Caco-2 (cell line): Measurements from ENCODE around the gene MIA2. TPM values are rescaled to one million over a fixed set of nuclear protein-coding genes. Genes with fewer than 3 reads are reported as not detected.
A peak's percentile ranks its signal among the peaks of the same experiment; 100 is the strongest.

Experiments used
- BruUV-seq: library from RNA; stranded (reverse); fragments of 400-500 nt; replicated peaks from 2 replicates; lab custom pipeline; 2021; lab: Mats Ljungman, UMichigan
- CTCF ChIA-PET: fragments of 300-600 bp; sonication (Branson Sonifier 250); formaldehyde crosslinking; loops from one replicate; lab custom pipeline; 2022; ENCODE audit warnings: antibody characterized with exemption; lab: Charles Lee
- POLR2A ChIA-PET: fragments of 300-600 bp; sonication (Branson Sonifier 250); formaldehyde crosslinking; loops from one replicate; lab custom pipeline; 2022; ENCODE audit warnings: antibody characterized with exemption; lab: Charles Lee
- DNase-seq, 2 experiments: peaks; one replicate each; pipeline versions ENCODE4 v3.0.0 to v3.0.0-alpha.2; 2020 to 2022
- H3K27me3 ChIP-seq: replicated peaks from 2 replicates; pipeline ENCODE4 v1.6.0; 2011; ENCODE audit warnings: low read length; ENCODE audit not compliant: control insufficient read depth, insufficient read depth
- H3K36me3 ChIP-seq: 2 replicates; pipeline ENCODE4 v1.5.1; 2011; ENCODE audit warnings: low read length; ENCODE audit not compliant: control insufficient read depth, insufficient read depth
- H3K4me1 ChIP-seq: fragments of 250-450 bp; sonication (Bioruptor Pico); 2 replicates; pipeline ENCODE4 v1.5.1; 2020; ENCODE audit warnings: mild to moderate bottlenecking
- H3K4me3 ChIP-seq: 2 replicates; pipeline ENCODE4 v1.5.1; 2011; ENCODE audit warnings: low read depth, mild to moderate bottlenecking, control low read depth, low read length
- H3K9me3 ChIP-seq: fragments of 250-450 bp; sonication (Bioruptor Pico); 2 replicates; pipeline ENCODE4 v1.5.1; 2020; ENCODE audit warnings: mild to moderate bottlenecking, moderate library complexity
- H3K27ac Mint-ChIP-seq: one replicate; pipeline ENCODE4 v1.8.0; 2022; ENCODE audit warnings: mixed read lengths; ENCODE audit not compliant: unreplicated experiment
- H3K27me3 Mint-ChIP-seq: one replicate; pipeline ENCODE4 v1.8.0; 2022; ENCODE audit warnings: mixed read lengths; ENCODE audit not compliant: insufficient read depth, unreplicated experiment
- H3K36me3 Mint-ChIP-seq: one replicate; pipeline ENCODE4 v1.8.0; 2022; ENCODE audit warnings: mild to moderate bottlenecking, mixed read lengths; ENCODE audit not compliant: insufficient read depth, unreplicated experiment
- H3K4me1 Mint-ChIP-seq: one replicate; pipeline ENCODE4 v1.8.0; 2022; ENCODE audit warnings: low read depth, mixed read lengths; ENCODE audit not compliant: unreplicated experiment
- H3K4me3 Mint-ChIP-seq: one replicate; pipeline ENCODE4 v1.8.0; 2022; ENCODE audit warnings: mild to moderate bottlenecking, moderate library complexity, mixed read lengths; ENCODE audit not compliant: unreplicated experiment
- H3K9me3 Mint-ChIP-seq: one replicate; pipeline ENCODE4 v1.8.0; 2022; ENCODE audit warnings: mixed read lengths; ENCODE audit not compliant: unreplicated experiment
- CTCF ChIP-seq, 2 experiments: fragments of 200-600 bp in 1 of 2; IDR thresholded peaks; 1 replicate in 1 of 2; 2 replicates in 1 of 2; pipeline versions ENCODE4 v1.5.1 to v1.8.0; 2011 to 2022; ENCODE audit warnings: antibody characterized with exemption in 1 of 2, control low read depth in 1 of 2, inconsistent platforms in 1 of 2, low read depth in 1 of 2, low read length in 1 of 2, mild to moderate bottlenecking in 1 of 2, moderate library complexity in 1 of 2; ENCODE audit not compliant: insufficient read depth in 1 of 2, severe bottlenecking in 1 of 2, unreplicated experiment in 1 of 2
- intact Hi-C: fragments of 100-400 bp; cut with micrococcal nuclease; formaldehyde crosslinking; loops from one replicate; pipeline ENCODE4 v1.10.0; 2022; ENCODE audit not compliant: unreplicated experiment
- total RNA-seq: library from RNA; stranded (reverse); gene quantifications from 2 replicates; pipeline ENCODE4 v1.2.3, GENCODE V29; 2022

MIA2 gene
- total RNA-seq, 1 experiment from 2014 or later = 71.5 TPM

GRCh38 chr14:39428118-39428517 lies 194.4 kb downstream of the MIA2 start:
- peaks cover 24% of the 10 kb centered on the region for H3K4me1 Mint-ChIP-seq
- Histone ChIP-seq H3K9me3 (no peaks in the 10 kb centered on the region), H3K4me3 (no peak overlapping the region), H3K27me3 (no peaks in the 10 kb centered on the region), H3K36me3 (no peaks in the 10 kb centered on the region; the same call in 1 of the 2 replicates), H3K4me1 (peaks cover 6% of the 10 kb centered on the region; the same call in 1 of the 2 replicates)
- no peaks in the 10 kb centered on the region for H3K27me3 Mint-ChIP-seq
- intact Hi-C loops = no loop called here
- ChIA-PET POLR2A (no interaction called here), CTCF (no interaction called here)
- H3K9me3 Mint-ChIP-seq = no peaks in the 10 kb centered on the region
- no peak for TF ChIP-seq CTCF (IDR thresholded peaks at IDR 0.05; ENCODE audit: insufficient read depth in 1 of 2, low read depth in 1 of 2, low read length in 1 of 2, severe bottlenecking in 1 of 2, unreplicated experiment in 1 of 2)
- peaks cover 12% of the 10 kb centered on the region for H3K36me3 Mint-ChIP-seq
- DNase-seq = no peak
- no peak overlapping the region for H3K27ac Mint-ChIP-seq
- no TSS peak for BruUV-seq
- H3K4me3 Mint-ChIP-seq = no peak overlapping the region

- no peak for TF ChIP-seq CTCF (IDR thresholded peaks at IDR 0.05; ENCODE audit: insufficient read depth in 1 of 2, low read depth in 1 of 2, low read length in 1 of 2, severe bottlenecking in 1 of 2, unreplicated experiment in 1 of 2)
- Histone ChIP-seq H3K9me3 (no peaks in the 10 kb centered on the region), H3K27me3 (no peaks in the 10 kb centered on the region), H3K4me3 (peak overlapping the region; percentile 93), H3K36me3 (no peaks in the 10 kb centered on the region; the same call in 1 of the 2 replicates), H3K4me1 (peaks cover 12% of the 10 kb centered on the region)
- Mint-ChIP-seq H3K27me3 (no peaks in the 10 kb centered on the region), H3K4me3 (peak overlapping the region; percentile 93), H3K36me3 (peaks cover 17% of the 10 kb centered on the region), H3K27ac (peak overlapping the region; percentile 100), H3K9me3 (no peaks in the 10 kb centered on the region), H3K4me1 (peaks cover 29% of the 10 kb centered on the region)
- intact Hi-C loops = no loop called here
- CTCF ChIA-PET = interaction anchor here (1.3 to 2.2 kb wide), 2 partner anchors 15 to 199 kb away, joined by 5 to 11 read pairs; no protein-coding TSS in a partner anchor
- DNase-seq = no peak
- POLR2A ChIA-PET = interaction anchor here (0.5 to 1.6 kb wide), 2 partner anchors 256 to 320 kb away, joined by 3 to 9 read pairs; partner anchors contain the start of gene PNN
- TSS peak; percentile 30 for BruUV-seq
Observed at GRCh38 chr14:39430762-39431415, 197.2 kb downstream of the MIA2 start.

DNA sequence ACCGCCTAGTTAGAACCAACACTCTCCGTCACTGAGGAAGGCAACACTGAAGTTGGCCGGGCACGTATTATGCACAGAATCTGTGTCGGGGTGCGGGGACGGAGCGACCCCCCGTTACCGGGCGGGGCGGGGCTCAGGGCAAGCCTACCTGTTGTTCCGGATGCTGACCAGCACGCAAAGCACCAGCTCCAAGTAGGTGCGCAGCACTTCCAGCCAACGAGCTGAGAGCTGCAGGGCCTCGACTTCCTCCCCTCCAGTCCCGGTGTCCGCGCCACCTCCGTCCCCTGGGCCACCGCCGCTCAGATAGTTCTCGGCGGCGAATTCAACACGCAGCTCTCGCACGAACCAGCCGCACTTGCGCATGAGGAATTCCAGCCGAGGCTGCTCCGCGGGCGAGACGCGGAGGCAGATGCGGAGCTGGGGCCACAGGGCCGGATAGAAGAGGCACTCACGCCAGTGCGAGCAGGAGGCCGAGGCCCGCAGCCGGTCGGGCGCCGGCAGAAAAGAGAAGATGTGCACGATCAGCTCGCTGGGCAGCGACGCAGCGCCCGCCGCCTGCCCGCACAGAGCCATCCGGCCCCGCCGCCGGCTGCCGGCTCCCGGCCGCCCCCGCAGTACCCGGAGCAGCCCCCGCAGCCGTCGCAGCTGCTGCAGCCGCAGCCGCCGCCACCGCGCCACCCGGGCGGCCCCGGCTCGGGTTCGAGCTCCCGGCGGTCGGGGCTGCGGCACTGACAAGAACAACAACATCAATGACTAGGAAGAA lies 197.9 kb downstream of the MIA2 start:
- Histone ChIP-seq H3K4me3 (peak overlapping the region; percentile 93), H3K27me3 (no peaks in the 10 kb centered on the region), H3K36me3 (no peaks in the 10 kb centered on the region; the same call in 1 of the 2 replicates), H3K9me3 (no peaks in the 10 kb centered on the region), H3K4me1 (peaks cover 12% of the 10 kb centered on the region)
- Mint-ChIP-seq H3K4me1 (peaks cover 24% of the 10 kb centered on the region), H3K36me3 (peaks cover 17% of the 10 kb centered on the region), H3K9me3 (no peaks in the 10 kb centered on the region), H3K27ac (peak overlapping the region; percentile 100), H3K4me3 (peak overlapping the region; percentile 93), H3K27me3 (no peaks in the 10 kb centered on the region)
- no peak for TF ChIP-seq CTCF (IDR thresholded peaks at IDR 0.05; ENCODE audit: insufficient read depth in 1 of 2, low read depth in 1 of 2, low read length in 1 of 2, severe bottlenecking in 1 of 2, unreplicated experiment in 1 of 2)
- CTCF ChIA-PET = interaction anchor here (1.3 to 2.2 kb wide), 3 partner anchors 15 to 329 kb away, joined by 5 to 11 read pairs (median 7); partner anchors contain the start of gene SEC23A
- peak; percentile 51 to 55 for DNase-seq
- POLR2A ChIA-PET = interaction anchor here (0.7 to 1.9 kb wide), 4 partner anchors 200 to 329 kb away, joined by 3 to 19 read pairs (median 4); partner anchors contain the start of genes PNN, SEC23A and TRAPPC6B
- BruUV-seq = no TSS peak
- intact Hi-C loops = loop anchor here (1.0 to 2.0 kb wide), 3 partner anchors 38 to 329 kb away; partner anchors contain the start of genes PNN and SEC23A
